H9 (cell line): ENCODE measurements around the gene SMAD3. TPM values are rescaled to one million over a fixed set of nuclear protein-coding genes. Genes with fewer than 3 reads are reported as not detected.

Experiments
- DNase-seq: peaks from one replicate; pipeline ENCODE4 v3.0.0-alpha.2; 2017
- H2AFZ ChIP-seq: one replicate; pipeline ENCODE4 v1.6.1; 2013; ENCODE audit warnings: mild to moderate bottlenecking, low read length, control low read depth, moderate library complexity
- H2AK5ac ChIP-seq: 2 replicates; pipeline ENCODE4 v1.6.1; 2013; ENCODE audit warnings: low read length, control low read depth, mixed read lengths; ENCODE audit not compliant: insufficient read length
- H2BK120ac ChIP-seq: one replicate; pipeline ENCODE4 v1.6.1; 2013; ENCODE audit warnings: low read depth, mild to moderate bottlenecking, low read length, control low read depth, inconsistent platforms; ENCODE audit not compliant: poor library complexity, severe bottlenecking
- H2BK12ac ChIP-seq: 2 replicates; pipeline ENCODE4 v1.6.1; 2013; ENCODE audit warnings: low read length, control low read depth, mixed read lengths, low read depth; ENCODE audit not compliant: insufficient read length
- H2BK15ac ChIP-seq: 2 replicates; pipeline ENCODE4 v1.6.1; 2013; ENCODE audit warnings: low read depth, low read length, control low read depth
- H2BK20ac ChIP-seq: one replicate; pipeline ENCODE4 v1.6.1; 2013; ENCODE audit warnings: low read depth, mild to moderate bottlenecking, low read length, control low read depth, inconsistent platforms; ENCODE audit not compliant: poor library complexity, severe bottlenecking
- H2BK5ac ChIP-seq: 2 replicates; pipeline ENCODE4 v1.6.1; 2013; ENCODE audit warnings: low read length, control low read depth, mixed read lengths; ENCODE audit not compliant: insufficient read length
- H3K14ac ChIP-seq: 2 replicates; pipeline ENCODE4 v1.6.1; 2013; ENCODE audit warnings: low read length, control low read depth; ENCODE audit not compliant: insufficient read depth
- H3K18ac ChIP-seq: 2 replicates; pipeline ENCODE4 v1.6.1; 2013; ENCODE audit warnings: low read depth, mild to moderate bottlenecking, mixed read lengths, low read length, control low read depth; ENCODE audit not compliant: insufficient read length
- H3K23ac ChIP-seq: 2 replicates; pipeline ENCODE4 v1.6.1; 2013; ENCODE audit warnings: low read length, control low read depth, mixed read lengths, low read depth; ENCODE audit not compliant: insufficient read length
- H3K23me2 ChIP-seq: 2 replicates; pipeline ENCODE4 v1.6.1; 2013; ENCODE audit warnings: low read depth, mild to moderate bottlenecking, mixed read lengths, low read length, control low read depth; ENCODE audit not compliant: insufficient read length, poor library complexity, severe bottlenecking
- H3K27ac ChIP-seq: 2 replicates; pipeline ENCODE4 v1.5.1; 2013; ENCODE audit warnings: low read length, control low read depth, mixed read lengths, low read depth; ENCODE audit not compliant: insufficient read length
- H3K27me3 ChIP-seq: 2 replicates; pipeline ENCODE4 v1.6.1; 2013; ENCODE audit warnings: low read length, control low read depth, inconsistent platforms; ENCODE audit not compliant: insufficient read depth
- H3K4ac ChIP-seq: 2 replicates; pipeline ENCODE4 v1.6.1; 2013; ENCODE audit warnings: low read depth, mild to moderate bottlenecking, control low read depth, inconsistent platforms, low read length, moderate library complexity
- H3K4me1 ChIP-seq: 2 replicates; pipeline ENCODE4 v1.6.1; 2013; ENCODE audit warnings: low read length, control low read depth, inconsistent platforms; ENCODE audit not compliant: insufficient read depth
- H3K4me2 ChIP-seq: 2 replicates; pipeline ENCODE4 v1.6.1; 2013; ENCODE audit warnings: low read length, control low read depth, mixed read lengths; ENCODE audit not compliant: insufficient read length, insufficient read depth
- H3K56ac ChIP-seq: 2 replicates; pipeline ENCODE4 v1.6.1; 2013; ENCODE audit warnings: low read depth, mild to moderate bottlenecking, mixed read lengths, low read length, control low read depth; ENCODE audit not compliant: insufficient read length
- H3K79me1 ChIP-seq: 2 replicates; pipeline ENCODE4 v1.6.1; 2013; ENCODE audit warnings: low read depth, mild to moderate bottlenecking, moderate library complexity, low read length, control low read depth, inconsistent platforms; ENCODE audit not compliant: insufficient read depth, poor library complexity, severe bottlenecking
- H3K79me2 ChIP-seq: 2 replicates; pipeline ENCODE4 v1.6.1; 2013; ENCODE audit warnings: low read length, control low read depth, inconsistent platforms; ENCODE audit not compliant: insufficient read depth
- H3K9ac ChIP-seq: 2 replicates; pipeline ENCODE4 v1.6.1; 2013; ENCODE audit warnings: low read length, control low read depth, mixed read lengths; ENCODE audit not compliant: insufficient read length; ENCODE audit errors: extremely low read depth
- H3K9me3 ChIP-seq: one replicate; pipeline ENCODE4 v1.6.1; 2013; ENCODE audit warnings: low read depth, low read length, inconsistent platforms; ENCODE audit not compliant: control insufficient read depth
- H3T11ph ChIP-seq: one replicate; pipeline ENCODE4 v1.6.1; 2013; ENCODE audit warnings: mild to moderate bottlenecking, low read length, control low read depth, inconsistent platforms
- H4K20me1 ChIP-seq: one replicate; pipeline ENCODE4 v1.6.1; 2013; ENCODE audit not compliant: control insufficient read depth, insufficient read length, insufficient read depth
- H4K5ac ChIP-seq: 2 replicates; pipeline ENCODE4 v1.6.1; 2013; ENCODE audit warnings: low read depth, mild to moderate bottlenecking, mixed read lengths, low read length, control low read depth; ENCODE audit not compliant: insufficient read length
- H4K8ac ChIP-seq: replicated peaks from 2 replicates; pipeline ENCODE4 v1.6.1; 2013; ENCODE audit warnings: low read length, control low read depth, mixed read lengths, low read depth; ENCODE audit not compliant: insufficient read length
- H4K91ac ChIP-seq: 2 replicates; pipeline ENCODE4 v1.6.1; 2013; ENCODE audit warnings: low read depth, mild to moderate bottlenecking, moderate library complexity, mixed read lengths, low read length, control low read depth; ENCODE audit not compliant: insufficient read length
- H3K27ac Mint-ChIP-seq, 3 experiments: 2 replicates in 2 of 3; 3 replicates in 1 of 3; pipeline ENCODE4 v1.8.0; 2020 to 2021; ENCODE audit warnings: mixed read lengths in 3 of 3, mild to moderate bottlenecking in 1 of 3, moderate library complexity in 1 of 3
- H3K27me3 Mint-ChIP-seq: 2 replicates; pipeline ENCODE4 v1.8.0; 2021; ENCODE audit warnings: low read depth, mild to moderate bottlenecking, moderate library complexity, mixed read lengths
- H3K36me3 Mint-ChIP-seq, 3 experiments: 2 replicates in 2 of 3; 3 replicates in 1 of 3; pipeline ENCODE4 v1.8.0; 2020 to 2021; ENCODE audit warnings: low read depth in 3 of 3, mixed read lengths in 3 of 3; ENCODE audit not compliant: insufficient read depth in 1 of 3
- H3K4me1 Mint-ChIP-seq, 2 experiments: 2 replicates each; pipeline ENCODE4 v1.8.0; 2020; ENCODE audit warnings: mixed read lengths in 2 of 2
- H3K4me3 Mint-ChIP-seq, 2 experiments: 2 replicates in 1 of 2; 3 replicates in 1 of 2; pipeline ENCODE4 v1.8.0; 2020 to 2021; ENCODE audit warnings: mild to moderate bottlenecking in 2 of 2, mixed read lengths in 2 of 2, moderate library complexity in 1 of 2
- H3K9me3 Mint-ChIP-seq, 2 experiments: 2 replicates in 1 of 2; 3 replicates in 1 of 2; pipeline ENCODE4 v1.8.0; 2020; ENCODE audit warnings: mild to moderate bottlenecking in 2 of 2, mixed read lengths in 2 of 2, moderate library complexity in 1 of 2
- CTCF ChIP-seq: fragments of 200-600 bp; sonication (generic); conservative IDR thresholded peaks from 3 replicates; pipeline ENCODE4 v1.8.0; 2021; ENCODE audit warnings: antibody characterized with exemption, mild to moderate bottlenecking
- WGBS: extraction: QIAGEN DNeasy Blood & Tissue Kit; methylation state at CpG from one replicate; pipeline ENCODE4 v1.1.7; 2013; ENCODE audit warnings: missing lambda C conversion rate, low lambda C conversion rate, mixed read lengths; ENCODE audit not compliant: insufficient read length; ENCODE audit errors: extremely low coverage; 5-methylcytosine and 5-hydroxymethylcytosine counted together
- total RNA-seq: library from RNA; stranded (reverse); gene quantifications from 2 replicates; pipeline ENCODE4 v1.2.1, GENCODE V29; 2021

SMAD3 gene
- total RNA-seq, 1 experiment from 2014 or later: 26.7 TPM

- peaks cover 15% of the 10 kb centered on the region; the same call in 1 of the 2 replicates for H3K4me1 ChIP-seq
- H2BK20ac ChIP-seq: no peak overlapping the region
- no peak overlapping the region for H2BK15ac ChIP-seq
- peaks cover 52 to 56% of the 10 kb centered on the region in 2 experiments for H3K4me1 Mint-ChIP-seq
- no peak overlapping the region for H2AK5ac ChIP-seq
- no peak overlapping the region for H3K4me2 ChIP-seq
- no peaks in the 10 kb centered on the region; a peak in 1 of 5 replicates for H3K9me3 Mint-ChIP-seq
- no peak overlapping the region for H3K4ac ChIP-seq
- no peak overlapping the region for H2BK120ac ChIP-seq
- no peak overlapping the region for H4K91ac ChIP-seq
- no peak for TF ChIP-seq CTCF
- H4K20me1 ChIP-seq: peaks cover 2% of the 10 kb centered on the region
- no peak overlapping the region for H3K9ac ChIP-seq
- H3K27ac ChIP-seq: no peak overlapping the region
- H3K9me3 ChIP-seq: no peaks in the 10 kb centered on the region
- no peak overlapping the region for H4K5ac ChIP-seq
- H3K23ac ChIP-seq: no peak overlapping the region
- H3K27me3 ChIP-seq: peaks cover 9% of the 10 kb centered on the region
- H3K27ac Mint-ChIP-seq: peak overlapping the region in 1 of 3 experiments; percentile 40; a peak in 1 of 7 replicates
- H2AFZ ChIP-seq: no peak overlapping the region
- no peak overlapping the region for H3K4me3 Mint-ChIP-seq
- DNase-seq: no peak
- H2BK5ac ChIP-seq: no peak overlapping the region
- H3K36me3 Mint-ChIP-seq: peaks cover 2 to 14% (median 6%) of the 10 kb centered on the region in 3 experiments; a peak in 6 of 7 replicates
- H3K56ac ChIP-seq: no peak overlapping the region
- no CpG with 5 or more reads among the region's 9 CpGs for WGBS
- H4K8ac ChIP-seq: no peak overlapping the region
- no peaks in the 10 kb centered on the region for H3K79me2 ChIP-seq
- no peak overlapping the region for H3T11ph ChIP-seq
- H2BK12ac ChIP-seq: no peak overlapping the region
- no peaks in the 10 kb centered on the region for H3K79me1 ChIP-seq
- H3K23me2 ChIP-seq: peaks cover 17% of the 10 kb centered on the region
- H3K27me3 Mint-ChIP-seq: peaks cover 18% of the 10 kb centered on the region
- no peak overlapping the region for H3K18ac ChIP-seq
- H3K14ac ChIP-seq: no peak overlapping the region
Observed at GRCh38 chr15:67070892-67071664, 5.7 kb downstream of the SMAD3 start.
